ENCODE data around the gene DCC.

GRCh38 chr18:53534203-53534602 is 1194.2 kb downstream of the DCC start:
- no peak for TF ChIP-seq POLR2A (IDR thresholded peaks at IDR 0.05)
- TF ChIP-seq CTCF (IDR thresholded peaks at IDR 0.05) = no peak

Data from thyroid gland (tissue), 4 donors.